HepG2 (cell line): ENCODE results near the gene FAM209A. TPM values are rescaled to one million over a fixed set of nuclear protein-coding genes. Genes with fewer than 3 reads are reported as not detected.

Experiments
- ATAC-seq: fragments of 200-7000 bp; cut with Tn5 transposase; 3 replicates; pipeline ENCODE4 v1.9.1; 2020; ENCODE audit warnings: mild to moderate bottlenecking, moderate library complexity
- BruUV-seq: library from RNA; stranded (reverse); fragments of 400-500 nt; replicated peaks from 2 replicates; lab custom pipeline; 2021; lab: Mats Ljungman, UMichigan
- CTCF ChIA-PET: fragments of 300-600 bp; formaldehyde crosslinking; extraction: SDS; loops from one replicate; lab custom pipeline; 2021; ENCODE audit warnings: low total read pairs, inconsistent platforms, low intra/inter-chr PET ratio; lab: Yijun Ruan, JAX
- POLR2A ChIA-PET: fragments of 350-600 bp; sonication (Branson Sonifier 250); formaldehyde crosslinking; loops from one replicate; lab custom pipeline; 2020; ENCODE audit warnings: antibody characterized with exemption, inconsistent platforms; lab: Yijun Ruan, JAX
- DNase-seq: peaks from one replicate; pipeline ENCODE4 v3.0.0-alpha.2; 2015; ENCODE audit warnings: low spot score
- FAIRE-seq: peaks from 3 replicates; lab custom pipeline; 2011; peaks lifted over from hg19 to GRCh38; lab: Jason Lieb, UNC
- H2AFZ ChIP-seq: one replicate; pipeline ENCODE4 v1.6.1; 2011; ENCODE audit warnings: low read length, inconsistent platforms
- H3K27ac ChIP-seq: fragments of 300-600 bp; 3 replicates; pipeline ENCODE4 v1.8.0; 2011; ENCODE audit warnings: mixed run types, mild to moderate bottlenecking, mixed read lengths, low read length, inconsistent platforms; ENCODE audit not compliant: insufficient read depth; ENCODE audit errors: extremely low read length
- H3K27me3 ChIP-seq, 2 experiments: fragments of 200-600 bp in 1 of 2; 2 replicates in 1 of 2; 3 replicates in 1 of 2; pipeline versions ENCODE4 v1.6.0 to v1.8.0; 2011; ENCODE audit warnings: low read length in 2 of 2, mild to moderate bottlenecking in 2 of 2, moderate library complexity in 2 of 2, inconsistent platforms in 1 of 2; ENCODE audit not compliant: insufficient read depth in 2 of 2, control insufficient read depth in 1 of 2
- H3K36me3 ChIP-seq, 2 experiments: fragments of 200-600 bp in 1 of 2; replicated peaks in 1 of 2; 2 replicates in 1 of 2; 3 replicates in 1 of 2; pipeline versions ENCODE4 v1.5.1 to v1.8.0; 2011; ENCODE audit warnings: low read length in 2 of 2, inconsistent platforms in 1 of 2; ENCODE audit not compliant: insufficient read depth in 2 of 2, control insufficient read depth in 1 of 2
- H3K4me1 ChIP-seq: 2 replicates; pipeline ENCODE4 v1.5.1; 2012; ENCODE audit warnings: low read length, inconsistent platforms; ENCODE audit not compliant: insufficient read depth
- H3K4me2 ChIP-seq: 2 replicates; pipeline ENCODE4 v1.6.0; 2011; ENCODE audit warnings: low read depth, low read length, inconsistent platforms
- H3K4me3 ChIP-seq, 3 experiments: fragments of 200-600 bp in 1 of 3; sonication (generic), shearing (Covaris generic) in 1 of 3; replicated peaks in 1 of 3; 2 replicates each; pipeline ENCODE4 v1.5.1; 2011 to 2016; ENCODE audit warnings: low read length in 3 of 3, inconsistent platforms in 2 of 3, low read depth in 2 of 3, mild to moderate bottlenecking in 2 of 3, control low read depth in 1 of 3, mixed read lengths in 1 of 3; ENCODE audit not compliant: insufficient read depth in 1 of 3
- H3K79me2 ChIP-seq: one replicate; pipeline ENCODE4 v1.6.1; 2011; ENCODE audit warnings: low read length, inconsistent platforms; ENCODE audit not compliant: insufficient read depth
- H3K9ac ChIP-seq: 2 replicates; pipeline ENCODE4 v1.6.0; 2011; ENCODE audit warnings: mild to moderate bottlenecking, low read depth, low read length, inconsistent platforms; ENCODE audit not compliant: insufficient read depth
- H3K9me3 ChIP-seq: 2 replicates; pipeline ENCODE4 v1.5.1; 2012; ENCODE audit warnings: mild to moderate bottlenecking, low read length
- H4K20me1 ChIP-seq: 2 replicates; pipeline ENCODE4 v1.6.0; 2011; ENCODE audit warnings: inconsistent platforms, mild to moderate bottlenecking, low read length, moderate library complexity; ENCODE audit not compliant: insufficient read depth
- ATAD3A ChIP-seq: sonication (generic); formaldehyde crosslinking; IDR thresholded peaks from 2 replicates; pipeline ENCODE4 v1.4.0; 2020; ENCODE audit warnings: missing genetic modification reagents
- CREB1 ChIP-seq, 2 experiments: fragments of 450-650 bp in 1 of 2; IDR thresholded peaks; 2 replicates each; pipeline ENCODE4 v1.6.1; 2016 to 2017; ENCODE audit warnings: control low read depth in 1 of 2, mild to moderate bottlenecking in 1 of 2, missing compliant biosample characterization in 1 of 2, missing genetic modification characterization in 1 of 2
- ELF1 ChIP-seq: sonication (generic); formaldehyde crosslinking; IDR thresholded peaks from 2 replicates; pipeline ENCODE4 v1.4.0; 2020; ENCODE audit warnings: missing genetic modification reagents
- ETV5 ChIP-seq: IDR thresholded peaks from 2 replicates; pipeline ENCODE4 v1.6.1; 2018; ENCODE audit warnings: missing biosample characterization, missing genetic modification reagents, inconsistent platforms, borderline replicate concordance
- MAFF ChIP-seq: IDR thresholded peaks from 2 replicates; pipeline ENCODE4 v1.6.1; 2011; ENCODE audit warnings: low read depth, low read length, improper control_type of control experiment
- MAFK ChIP-seq, 2 experiments: IDR thresholded peaks in 1 of 2; conservative IDR thresholded peaks in 1 of 2; 2 replicates each; pipeline ENCODE4 v1.6.1; 2011; ENCODE audit warnings: improper control_type of control experiment in 2 of 2, low read length in 2 of 2
- MED1 ChIP-seq: sonication (generic); formaldehyde crosslinking; IDR thresholded peaks from 2 replicates; pipeline ENCODE4 v1.4.0; 2020; ENCODE audit warnings: missing genetic modification reagents
- NFE2L1 ChIP-seq: sonication (generic); formaldehyde crosslinking; IDR thresholded peaks from 2 replicates; pipeline ENCODE4 v1.4.0; 2020; ENCODE audit warnings: missing genetic modification reagents, mild to moderate bottlenecking, borderline replicate concordance
- POLR2G ChIP-seq: fragments of 200-400 bp; formaldehyde crosslinking; IDR thresholded peaks from 2 replicates; pipeline ENCODE4 v1.6.1; 2018; ENCODE audit warnings: mild to moderate bottlenecking, low read depth, low read length, moderate library complexity
- PTBP1 ChIP-seq: fragments of 200-400 bp; formaldehyde crosslinking; IDR thresholded peaks from 2 replicates; pipeline ENCODE4 v1.6.1; 2018; ENCODE audit warnings: low read length, low read depth; ENCODE audit not compliant: poor library complexity, severe bottlenecking
- SAFB2 ChIP-seq: sonication (generic); formaldehyde crosslinking; IDR thresholded peaks from 2 replicates; pipeline ENCODE4 v1.5.1; 2020; ENCODE audit warnings: missing genetic modification reagents, low read depth, mild to moderate bottlenecking, borderline replicate concordance
- TP53 ChIP-seq: sonication (generic); formaldehyde crosslinking; conservative IDR thresholded peaks from 2 replicates; pipeline ENCODE4 v1.4.0; 2020; ENCODE audit warnings: missing genetic modification reagents
- YEATS2 ChIP-seq: sonication (generic); formaldehyde crosslinking; IDR thresholded peaks from 2 replicates; pipeline ENCODE4 v1.4.0; 2020; ENCODE audit warnings: missing genetic modification reagents, borderline replicate concordance
- YY1 ChIP-seq: IDR thresholded peaks from 2 replicates; pipeline ENCODE4 v1.6.1; 2011; ENCODE audit warnings: low read length, low read depth, moderate library complexity, mild to moderate bottlenecking; ENCODE audit not compliant: insufficient read depth, insufficient replicate concordance
- ZNF552 ChIP-seq: sonication (generic); formaldehyde crosslinking; IDR thresholded peaks from 2 replicates; pipeline ENCODE4 v1.9.0; 2022; ENCODE audit warnings: missing genetic modification reagents, mild to moderate bottlenecking, borderline replicate concordance
- ZNF879 ChIP-seq: sonication (generic); formaldehyde crosslinking; IDR thresholded peaks from 2 replicates; pipeline ENCODE4 v1.8.1; 2023; ENCODE audit warnings: missing genetic modification reagents
- WGBS: methylation state at CpG from one replicate; pipeline ENCODE4 v1.1.6; 2017; ENCODE audit warnings: low lambda C conversion rate; 5-methylcytosine and 5-hydroxymethylcytosine counted together
- in situ Hi-C: cut with HindIII; loops from 2 replicates; pipeline ENCODE4 v1.10.0; 2017; ENCODE audit warnings: low pct_unique_long_range_greater_than_20kb; ENCODE audit not compliant: extremely low pct_ligation_motif_present
- intact Hi-C: fragments of 100-400 bp; cut with micrococcal nuclease; formaldehyde crosslinking; loops from one replicate; pipeline ENCODE4 v1.10.0; 2022; ENCODE audit not compliant: unreplicated experiment
- polyA plus RNA-seq, 8 experiments: library from polyadenylated mRNA; depleted of rRNA in 3 of 8; stranded (reverse) in 7 of 8; unstranded in 1 of 8; fragments of >200 nt; fragmentation: Illumina TruSeq in 4 of 8; extraction: Trizol in 4 of 8; gene quantifications; 2 replicates each; pipeline versions ENCODE4 v1.2.1 to v1.2.3, GENCODE V29; 2011 to 2016; ENCODE audit warnings: low read depth in 4 of 8, missing spikeins in 1 of 8, mixed read lengths in 1 of 8; ENCODE audit not compliant: insufficient read depth in 1 of 8
- total RNA-seq, 5 experiments: library from RNA; depleted of rRNA; stranded (reverse); fragments of >200 nt; fragmentation: Illumina TruSeq; extraction: Trizol; gene quantifications; 2 replicates each; pipeline ENCODE4 v1.2.3, GENCODE V29; 2016; ENCODE audit warnings: low read depth in 1 of 5
- TF ChIP-seq, protein P1 (sequence below): sonication (generic); formaldehyde crosslinking; IDR thresholded peaks from 2 replicates; pipeline ENCODE4 v1.4.0; 2020; ENCODE audit warnings: mild to moderate bottlenecking, low read depth, missing genetic modification reagents

The FAM209A gene
- total and polyA plus RNA-seq, 2 of the 13 experiments (the other 11 are each of a cell fraction or from before 2014, with no cell fraction given) = 0.15 to 0.36 TPM

GRCh38 chr20:56501116-56501515, 23.4 kb upstream of the FAM209A start:
- no peaks in the 10 kb centered on the region for H4K20me1 ChIP-seq
- TF ChIP-seq MAFK (conservative IDR thresholded peaks at IDR 0.05 in 1 of 2, IDR thresholded peaks at IDR 0.05 in 1 of 2; ENCODE audit: low read length in 2 of 2) = peak; percentile 56 to 68; a peak in 3 of 4 replicates
- no peak for TF ChIP-seq NFE2L1 (CRISPR knock-in tag)
- no peak for TF ChIP-seq CREB1 (IDR thresholded peaks at IDR 0.05)
- TF ChIP-seq CREB1 (CRISPR knock-in tag; IDR thresholded peaks at IDR 0.05) = no peak
- TF ChIP-seq ETV5 = no peak
- no peak for TF ChIP-seq MED1
- TF ChIP-seq TP53 (CRISPR knock-in tag) = no peak
- TF ChIP-seq YEATS2 (CRISPR knock-in tag) = no peak
- TF ChIP-seq POLR2G = no peak
- TF ChIP-seq YY1 = no peak
- TF ChIP-seq ZNF552 (CRISPR knock-in tag) = no peak
- TF ChIP-seq ZNF879 (CRISPR knock-in tag) = no peak
- no peak for TF ChIP-seq SAFB2 (CRISPR knock-in tag)
- no peak for TF ChIP-seq PTBP1
- TF ChIP-seq ELF1 (CRISPR knock-in tag) = no peak
- TF ChIP-seq MAFF = peak; percentile 58; the same call in 1 of the 2 replicates
- TF ChIP-seq ATAD3A (CRISPR knock-in tag) = no peak
- TF ChIP-seq, protein P1, sequence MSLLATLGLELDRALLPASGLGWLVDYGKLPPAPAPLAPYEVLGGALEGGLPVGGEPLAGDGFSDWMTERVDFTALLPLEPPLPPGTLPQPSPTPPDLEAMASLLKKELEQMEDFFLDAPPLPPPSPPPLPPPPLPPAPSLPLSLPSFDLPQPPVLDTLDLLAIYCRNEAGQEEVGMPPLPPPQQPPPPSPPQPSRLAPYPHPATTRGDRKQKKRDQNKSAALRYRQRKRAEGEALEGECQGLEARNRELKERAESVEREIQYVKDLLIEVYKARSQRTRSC (CRISPR knock-in tag) = no peak
- TF ChIP-seq, all 625 proteins: peak for 2
- Histone ChIP-seq H2AFZ (no peak overlapping the region), H3K9ac (no peak overlapping the region), H3K27ac (no peak overlapping the region), H3K27me3 (no peaks in the 10 kb centered on the region), H3K9me3 (no peaks in the 10 kb centered on the region), H3K36me3 (peaks cover 8 to 33% of the 10 kb centered on the region in 2 experiments), H3K4me3 (no peak overlapping the region), H3K4me2 (no peak overlapping the region), H3K79me2 (no peaks in the 10 kb centered on the region), H3K4me1 (no peaks in the 10 kb centered on the region)
- POLR2A ChIA-PET = no interaction called here
- in situ Hi-C loops (no loop called here), intact Hi-C loops (no loop called here)
- no peak for ATAC-seq
- FAIRE-seq = no peak
- no peak for DNase-seq
- no TSS peak for BruUV-seq
- 95% methylated on average over 1 of the region's 1 CpG for WGBS
- CTCF ChIA-PET = no interaction called here
